IPS-18a (cell line): ENCODE data around the gene KCNQ1.

ENCODE experiments used
- H3K27ac ChIP-seq: one replicate; pipeline ENCODE4 v1.5.1; 2013; ENCODE audit warnings: low read length
- H3K27me3 ChIP-seq: one replicate; pipeline ENCODE4 v1.6.1; 2013; ENCODE audit warnings: mild to moderate bottlenecking, low read length; ENCODE audit not compliant: control insufficient read depth, insufficient read depth
- H3K36me3 ChIP-seq: one replicate; pipeline ENCODE4 v1.6.1; 2013; ENCODE audit warnings: low read depth, low read length; ENCODE audit not compliant: control insufficient read depth
- H3K4me1 ChIP-seq: one replicate; pipeline ENCODE4 v1.6.1; 2013; ENCODE audit warnings: low read depth, low read length; ENCODE audit not compliant: control insufficient read depth
- H3K4me3 ChIP-seq: one replicate; pipeline ENCODE4 v1.5.1; 2013; ENCODE audit warnings: low read length
- H3K9ac ChIP-seq: one replicate; pipeline ENCODE4 v1.6.1; 2013; ENCODE audit warnings: mild to moderate bottlenecking, low read length, moderate library complexity
- H3K9me3 ChIP-seq: one replicate; pipeline ENCODE4 v1.6.1; 2013; ENCODE audit warnings: low read depth, low read length; ENCODE audit not compliant: control insufficient read depth

KCNQ1 gene

GRCh38 chr11:2468363-2469235 lies 23.8 kb downstream of the KCNQ1 start:
- no peaks in the 10 kb centered on the region for H3K36me3 ChIP-seq
- H3K9me3 ChIP-seq, result no peaks in the 10 kb centered on the region
- H3K27ac ChIP-seq, result no peak overlapping the region
- no peak overlapping the region for H3K4me3 ChIP-seq
- peaks cover 21% of the 10 kb centered on the region for H3K27me3 ChIP-seq
- H3K4me1 ChIP-seq, result no peaks in the 10 kb centered on the region
- no peak overlapping the region for H3K9ac ChIP-seq

- Histone ChIP-seq H3K9ac (no peak overlapping the region), H3K27ac (no peak overlapping the region), H3K36me3 (no peaks in the 10 kb centered on the region), H3K9me3 (no peaks in the 10 kb centered on the region), H3K4me3 (no peak overlapping the region), H3K27me3 (peaks cover 33% of the 10 kb centered on the region), H3K4me1 (no peaks in the 10 kb centered on the region)
Observed at GRCh38 chr11:2470495-2470894, 25.7 kb downstream of the KCNQ1 start.

- H3K9ac ChIP-seq, result no peak overlapping the region
- H3K27me3 ChIP-seq, result peaks cover 37% of the 10 kb centered on the region
- no peaks in the 10 kb centered on the region for H3K36me3 ChIP-seq
- H3K27ac ChIP-seq, result no peak overlapping the region
- H3K4me1 ChIP-seq, result no peaks in the 10 kb centered on the region
- no peaks in the 10 kb centered on the region for H3K9me3 ChIP-seq
- no peak overlapping the region for H3K4me3 ChIP-seq
Observed at GRCh38 chr11:2471048-2471803, 26.4 kb downstream of the KCNQ1 start.

DNA sequence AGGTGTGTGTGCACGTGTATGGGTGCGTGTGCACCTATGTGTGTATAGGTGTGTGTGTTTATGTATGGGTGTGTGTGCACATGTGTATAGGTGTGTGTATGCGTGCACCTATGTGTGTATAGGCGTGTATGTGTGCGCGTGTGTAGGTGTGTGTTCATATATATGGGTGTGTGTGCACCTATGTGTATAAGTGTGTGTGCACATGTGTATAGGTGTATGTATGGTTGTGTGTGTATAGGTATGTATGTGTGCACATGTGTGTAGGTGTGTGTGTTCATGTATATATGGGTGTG lies 26.9 kb downstream of the KCNQ1 start:
- Histone ChIP-seq H3K4me3 (no peak overlapping the region), H3K36me3 (no peaks in the 10 kb centered on the region), H3K9me3 (no peaks in the 10 kb centered on the region), H3K9ac (no peak overlapping the region), H3K27me3 (peaks cover 37% of the 10 kb centered on the region), H3K27ac (no peak overlapping the region), H3K4me1 (no peaks in the 10 kb centered on the region)

- no peak overlapping the region for H3K9ac ChIP-seq
- H3K9me3 ChIP-seq, result no peaks in the 10 kb centered on the region
Observed at GRCh38 chr11:2472428-2473186, 27.8 kb downstream of the KCNQ1 start.

DNA sequence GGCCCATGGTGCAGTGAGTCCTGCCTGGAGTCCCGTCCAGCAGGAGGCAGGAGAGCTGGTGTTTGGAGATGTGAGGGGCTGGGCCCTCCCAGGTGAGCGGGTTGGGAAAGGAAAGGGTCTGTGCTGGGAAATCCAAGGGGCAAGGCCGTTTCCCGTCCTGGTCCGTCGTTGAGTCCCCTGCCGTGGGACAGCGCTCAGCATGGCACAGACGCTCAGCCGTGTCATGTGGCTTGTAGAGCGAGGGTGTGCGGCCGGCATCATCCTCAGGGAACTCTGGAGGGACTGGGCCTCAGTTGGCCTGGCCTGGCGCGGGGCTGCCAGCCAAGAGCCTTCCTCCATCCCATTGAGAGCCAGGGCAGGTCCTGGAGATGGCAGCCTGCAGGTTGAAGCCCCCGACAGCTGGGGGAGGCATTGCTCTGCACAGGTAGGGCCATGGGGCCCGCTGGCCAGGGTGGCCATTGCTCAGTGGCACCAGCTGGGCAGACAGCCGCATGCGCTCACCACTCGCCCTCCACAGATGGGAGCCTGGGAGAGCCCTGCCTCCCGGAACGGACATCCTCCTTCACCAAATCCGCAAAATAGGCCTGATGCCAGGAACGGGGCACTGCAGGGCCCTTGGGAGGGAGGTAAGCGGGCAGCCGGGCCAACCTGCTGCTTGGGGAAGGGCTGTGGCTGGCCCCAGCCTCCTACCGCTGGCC lies 28.7 kb downstream of the KCNQ1 start:
- Histone ChIP-seq H3K9ac (no peak overlapping the region), H3K36me3 (no peaks in the 10 kb centered on the region), H3K27ac (no peak overlapping the region), H3K4me3 (no peak overlapping the region), H3K9me3 (no peaks in the 10 kb centered on the region), H3K27me3 (peaks cover 41% of the 10 kb centered on the region), H3K4me1 (no peaks in the 10 kb centered on the region)

More at GRCh38 chr11:2472428-2473186, 27.8 kb downstream of the KCNQ1 start:
- H3K36me3 ChIP-seq, result no peaks in the 10 kb centered on the region
- peaks cover 39% of the 10 kb centered on the region for H3K27me3 ChIP-seq
- no peak overlapping the region for H3K4me3 ChIP-seq
- H3K4me1 ChIP-seq, result no peaks in the 10 kb centered on the region
- H3K27ac ChIP-seq, result no peak overlapping the region

- no peak overlapping the region for H3K27ac ChIP-seq
- no peak overlapping the region for H3K4me3 ChIP-seq
- H3K36me3 ChIP-seq, result no peaks in the 10 kb centered on the region
- peaks cover 35% of the 10 kb centered on the region for H3K27me3 ChIP-seq
- H3K9ac ChIP-seq, result no peak overlapping the region
- no peaks in the 10 kb centered on the region for H3K9me3 ChIP-seq
- H3K4me1 ChIP-seq, result no peaks in the 10 kb centered on the region
Observed at GRCh38 chr11:2474059-2474901, 29.5 kb downstream of the KCNQ1 start.

DNA sequence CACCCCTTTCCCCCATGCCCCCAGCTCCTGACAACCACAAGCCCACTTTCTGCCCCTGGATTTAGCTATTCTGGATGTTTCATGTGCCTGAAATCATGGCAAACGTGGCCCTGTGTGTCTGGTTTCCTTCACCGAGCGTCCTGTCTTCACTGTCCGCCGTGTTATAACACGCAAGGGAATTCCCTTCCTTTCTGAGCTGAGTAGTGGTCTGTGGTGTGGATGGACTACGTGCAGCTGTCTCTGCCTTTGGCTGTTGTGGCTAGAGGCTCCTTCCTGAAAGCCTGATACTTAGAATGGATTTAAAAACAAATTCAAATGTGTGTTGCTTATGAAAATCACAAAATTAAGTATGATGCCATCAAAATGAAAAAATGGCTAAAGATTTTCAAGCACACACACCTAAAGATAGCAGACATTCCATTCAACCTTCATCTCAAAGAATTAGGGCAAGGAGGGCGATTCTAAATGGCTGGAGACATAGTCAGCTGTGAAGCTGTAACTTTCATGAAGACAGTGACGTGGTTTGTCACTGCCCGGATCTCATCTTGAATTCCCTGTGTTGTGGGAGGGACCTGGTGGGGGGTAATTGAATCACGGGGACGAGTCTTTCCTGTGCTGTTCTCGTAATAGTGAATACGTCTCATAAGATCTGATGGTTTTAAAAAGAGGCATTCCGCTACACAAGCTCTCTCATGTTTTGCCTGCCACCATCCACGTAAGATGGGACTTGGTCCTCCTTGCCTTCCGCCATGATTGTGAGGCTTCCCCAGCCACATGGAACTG lies 30.5 kb downstream of the KCNQ1 start:
- no peak overlapping the region for H3K4me3 ChIP-seq
- H3K4me1 ChIP-seq, result no peaks in the 10 kb centered on the region
- H3K27ac ChIP-seq, result no peak overlapping the region
- H3K36me3 ChIP-seq, result no peaks in the 10 kb centered on the region
- H3K9me3 ChIP-seq, result peaks cover 3% of the 10 kb centered on the region
- peaks cover 31% of the 10 kb centered on the region for H3K27me3 ChIP-seq
- H3K9ac ChIP-seq, result no peak overlapping the region

DNA sequence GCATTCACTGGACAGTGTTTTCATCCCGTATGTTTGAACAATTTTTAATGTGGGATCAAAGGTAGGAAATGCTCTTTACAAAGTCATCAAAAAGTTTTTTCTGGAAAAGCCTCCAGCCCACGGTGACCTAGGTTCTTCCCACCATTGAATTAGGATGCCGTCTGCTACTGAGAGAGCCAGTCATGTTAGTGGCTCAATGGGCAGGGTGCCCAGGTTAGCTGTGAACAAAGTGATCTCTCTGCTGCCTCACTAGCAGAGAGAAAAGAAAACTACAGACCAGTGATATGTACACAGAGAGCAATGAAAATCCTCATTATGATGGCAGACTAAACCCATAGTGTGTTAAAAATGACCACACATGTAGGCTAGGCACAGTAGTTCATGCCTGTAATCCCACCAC lies 32.4 kb downstream of the KCNQ1 start:
- peaks cover 32% of the 10 kb centered on the region for H3K27me3 ChIP-seq
- H3K36me3 ChIP-seq, result no peaks in the 10 kb centered on the region
- H3K27ac ChIP-seq, result no peak overlapping the region

DNA sequence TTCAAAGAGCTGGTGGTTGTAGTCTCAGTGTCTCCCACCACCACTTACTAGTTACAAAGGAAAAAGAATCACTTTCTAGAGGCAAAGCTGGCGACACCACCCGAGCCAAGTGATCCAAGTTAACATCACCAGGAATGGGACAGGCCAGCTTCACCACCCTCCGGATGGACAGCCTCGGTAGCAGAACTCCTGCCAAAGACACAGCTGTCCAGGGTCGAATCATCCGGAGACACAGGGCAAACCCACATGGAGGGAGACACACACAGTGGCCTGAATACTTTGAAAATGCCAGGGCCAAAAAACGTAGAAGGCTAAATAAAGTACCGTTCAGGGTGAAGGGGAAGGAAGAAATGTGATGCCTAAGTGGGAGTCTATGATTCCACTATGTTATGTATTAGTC lies 33.1 kb downstream of the KCNQ1 start:
- H3K36me3 ChIP-seq, result no peaks in the 10 kb centered on the region
- H3K27me3 ChIP-seq, result peaks cover 39% of the 10 kb centered on the region
- H3K4me3 ChIP-seq, result no peak overlapping the region
- no peak overlapping the region for H3K27ac ChIP-seq
- H3K4me1 ChIP-seq, result no peaks in the 10 kb centered on the region
- H3K9ac ChIP-seq, result no peak overlapping the region
- H3K9me3 ChIP-seq, result peaks cover 3% of the 10 kb centered on the region

More for the DNA sequence above, 32.4 kb downstream of the KCNQ1 start:
- Histone ChIP-seq H3K4me3 (no peak overlapping the region), H3K4me1 (no peaks in the 10 kb centered on the region), H3K9ac (no peak overlapping the region), H3K9me3 (peaks cover 3% of the 10 kb centered on the region)
